ENCODE results near the gene TTYH3.
"Not testable (repeated sequence)": the region's sequence is repeated elsewhere in the genome, so short reads cannot be mapped to it uniquely, and the experiment has no call there.

TTYH3 gene

DNA sequence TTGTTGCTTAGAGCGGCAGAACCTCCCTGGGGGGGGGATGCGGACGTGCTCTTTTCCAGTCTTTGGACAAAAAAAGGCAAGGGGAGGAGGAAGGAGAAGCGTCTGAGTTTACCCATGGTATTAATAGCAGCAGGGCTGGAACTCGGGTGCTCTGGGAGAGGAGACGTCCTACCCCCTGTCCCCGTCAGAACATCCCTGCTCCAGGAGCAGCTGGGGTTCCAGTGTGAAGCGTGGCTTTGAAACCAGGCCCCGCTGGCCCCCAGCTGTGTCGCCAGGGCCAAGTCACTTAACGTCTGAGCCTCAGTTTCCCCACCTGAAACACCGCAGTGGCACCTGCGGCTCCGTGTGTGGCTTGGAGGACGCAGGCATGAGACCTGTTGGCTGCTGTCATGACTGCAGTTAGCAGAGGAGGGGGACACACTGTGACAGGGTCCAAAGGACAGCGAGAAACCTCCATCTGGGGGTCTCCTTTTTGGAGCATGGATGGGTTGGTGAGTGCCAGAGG is 57.6 kb downstream of the TTYH3 start:
- Histone ChIP-seq H3K79me2 (ENCODE audit: insufficient read depth, low read depth) (no peaks in the 10 kb centered on the region), H3K9ac (peak overlapping the region; percentile 11; the same call in 1 of the 2 replicates), H3K4me2 (peak overlapping the region; percentile 69), H4K20me1 (ENCODE audit: insufficient read depth) (no peaks in the 10 kb centered on the region), H3K4me1 (ENCODE audit: low read depth, poor library complexity, severe bottlenecking) (peaks cover 29% of the 10 kb centered on the region), H3K4me3 (IDR thresholded peaks at IDR 0.05; ENCODE audit: insufficient read depth, low read depth, low read length) (no peak overlapping the region), H2AFZ (ENCODE audit: low read depth) (peak overlapping the region; percentile 57), H3K27ac (no peak overlapping the region), H3K27me3 (ENCODE audit: insufficient read depth, low read depth) (peaks cover 21% of the 10 kb centered on the region; the same call in 1 of the 2 replicates), H3K36me3 (ENCODE audit: insufficient read depth) (no peaks in the 10 kb centered on the region)
- TF ChIP-seq, protein P1, sequence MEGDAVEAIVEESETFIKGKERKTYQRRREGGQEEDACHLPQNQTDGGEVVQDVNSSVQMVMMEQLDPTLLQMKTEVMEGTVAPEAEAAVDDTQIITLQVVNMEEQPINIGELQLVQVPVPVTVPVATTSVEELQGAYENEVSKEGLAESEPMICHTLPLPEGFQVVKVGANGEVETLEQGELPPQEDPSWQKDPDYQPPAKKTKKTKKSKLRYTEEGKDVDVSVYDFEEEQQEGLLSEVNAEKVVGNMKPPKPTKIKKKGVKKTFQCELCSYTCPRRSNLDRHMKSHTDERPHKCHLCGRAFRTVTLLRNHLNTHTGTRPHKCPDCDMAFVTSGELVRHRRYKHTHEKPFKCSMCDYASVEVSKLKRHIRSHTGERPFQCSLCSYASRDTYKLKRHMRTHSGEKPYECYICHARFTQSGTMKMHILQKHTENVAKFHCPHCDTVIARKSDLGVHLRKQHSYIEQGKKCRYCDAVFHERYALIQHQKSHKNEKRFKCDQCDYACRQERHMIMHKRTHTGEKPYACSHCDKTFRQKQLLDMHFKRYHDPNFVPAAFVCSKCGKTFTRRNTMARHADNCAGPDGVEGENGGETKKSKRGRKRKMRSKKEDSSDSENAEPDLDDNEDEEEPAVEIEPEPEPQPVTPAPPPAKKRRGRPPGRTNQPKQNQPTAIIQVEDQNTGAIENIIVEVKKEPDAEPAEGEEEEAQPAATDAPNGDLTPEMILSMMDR (conservative IDR thresholded peaks at IDR 0.05; ENCODE audit: low read depth, low read length) = no peak

DNA sequence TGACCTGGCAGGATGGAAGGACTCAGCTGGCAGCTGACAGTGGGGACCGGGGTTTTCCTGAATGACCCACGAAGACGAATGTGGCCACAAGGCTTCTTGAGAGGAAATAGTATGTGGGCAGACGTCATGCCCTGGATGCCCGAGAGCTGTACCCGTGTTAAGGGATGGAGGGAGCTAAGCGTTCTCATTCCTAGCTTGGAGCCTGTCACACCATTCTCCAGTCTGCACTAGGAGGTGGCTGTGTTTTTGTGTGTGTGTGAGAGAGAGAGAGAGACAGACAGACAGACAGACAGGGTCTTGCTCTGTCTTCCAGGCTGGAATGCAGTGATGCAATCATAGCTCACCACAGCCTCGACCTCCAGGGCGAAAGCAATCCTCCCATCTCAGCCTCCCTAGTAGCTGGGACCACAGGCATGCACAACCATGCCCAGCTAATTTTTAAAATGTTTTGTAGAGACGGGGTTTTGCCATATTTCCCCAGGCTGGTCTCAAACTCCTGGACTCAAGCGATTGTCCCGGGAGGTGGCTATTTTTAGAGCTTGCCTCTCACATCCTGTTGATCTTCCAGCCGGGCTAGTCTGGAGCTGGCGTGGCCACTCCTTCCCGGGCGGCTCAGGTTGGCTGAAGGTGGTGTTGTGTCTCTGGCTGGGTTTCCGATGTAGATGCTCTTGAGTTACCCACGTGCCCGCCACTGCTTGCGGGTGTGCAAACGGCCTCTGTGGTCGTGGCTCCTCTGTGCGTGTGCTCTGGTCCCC is 58.3 kb downstream of the TTYH3 start:
- Histone ChIP-seq H2AFZ (ENCODE audit: low read depth) (no peak overlapping the region), H3K4me2 (peak overlapping the region; percentile 69), H3K4me1 (ENCODE audit: low read depth, poor library complexity, severe bottlenecking) (peaks cover 29% of the 10 kb centered on the region), H3K79me2 (ENCODE audit: insufficient read depth, low read depth) (no peaks in the 10 kb centered on the region), H3K4me3 (IDR thresholded peaks at IDR 0.05; ENCODE audit: insufficient read depth, low read depth, low read length) (no peak overlapping the region), H3K9ac (no peak overlapping the region), H3K27me3 (ENCODE audit: insufficient read depth, low read depth) (peaks cover 21% of the 10 kb centered on the region; the same call in 1 of the 2 replicates), H3K36me3 (ENCODE audit: insufficient read depth) (no peaks in the 10 kb centered on the region), H3K27ac (no peak overlapping the region), H4K20me1 (ENCODE audit: insufficient read depth) (no peaks in the 10 kb centered on the region)
- TF ChIP-seq, protein P1 (conservative IDR thresholded peaks at IDR 0.05; ENCODE audit: low read depth, low read length) = no peak

DNA sequence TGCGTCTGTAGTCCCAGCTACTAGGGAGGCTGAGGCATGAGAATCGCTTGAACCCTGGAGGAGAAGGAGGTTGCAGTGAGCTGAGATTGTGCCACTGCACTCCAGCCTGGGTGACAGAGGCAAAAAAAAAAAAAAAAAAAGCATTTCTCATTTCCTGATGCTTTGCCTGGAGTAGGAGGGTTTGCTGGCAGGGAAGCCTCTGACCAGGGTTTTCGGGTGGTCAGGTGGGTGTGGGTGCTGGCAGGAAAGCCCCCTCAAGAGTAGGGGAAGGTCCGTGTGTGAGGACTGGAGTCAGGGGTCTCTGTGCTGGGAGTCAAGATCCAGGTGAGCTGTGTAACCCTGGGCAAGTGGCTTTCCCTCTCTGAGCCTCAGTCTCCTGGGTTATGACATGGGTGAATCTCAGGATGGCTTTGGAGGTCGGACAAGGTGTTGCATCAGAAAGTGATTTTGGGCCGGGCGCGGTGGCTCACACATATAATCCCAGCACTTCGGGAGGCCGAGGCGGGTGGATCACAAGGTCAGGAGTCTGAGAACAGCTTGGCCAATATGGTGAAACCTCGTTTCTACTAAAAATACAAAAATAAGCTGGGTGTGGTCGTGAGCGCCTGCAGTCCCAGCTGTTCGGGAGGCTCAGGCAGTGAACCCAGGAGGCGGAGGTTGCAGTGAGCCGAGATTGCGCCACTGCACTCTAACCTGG is 59.4 kb downstream of the TTYH3 start:
- H4K20me1 ChIP-seq (ENCODE audit: insufficient read depth) = no peaks in the 10 kb centered on the region
- H3K9ac ChIP-seq = no peak overlapping the region
- peaks cover 21% of the 10 kb centered on the region; the same call in 1 of the 2 replicates for H3K27me3 ChIP-seq (ENCODE audit: insufficient read depth, low read depth)
- peaks cover 29% of the 10 kb centered on the region for H3K4me1 ChIP-seq (ENCODE audit: low read depth, poor library complexity, severe bottlenecking)
- no peak overlapping the region for H3K4me3 ChIP-seq (IDR thresholded peaks at IDR 0.05; ENCODE audit: insufficient read depth, low read depth, low read length)
- no peak overlapping the region for H3K4me2 ChIP-seq
- no peak overlapping the region for H2AFZ ChIP-seq (ENCODE audit: low read depth)
- TF ChIP-seq, protein P1 (conservative IDR thresholded peaks at IDR 0.05; ENCODE audit: low read depth, low read length) = no peak
- H3K36me3 ChIP-seq (ENCODE audit: insufficient read depth) = no peaks in the 10 kb centered on the region
- no peaks in the 10 kb centered on the region for H3K79me2 ChIP-seq (ENCODE audit: insufficient read depth, low read depth)
- no peak overlapping the region for H3K27ac ChIP-seq

DNA sequence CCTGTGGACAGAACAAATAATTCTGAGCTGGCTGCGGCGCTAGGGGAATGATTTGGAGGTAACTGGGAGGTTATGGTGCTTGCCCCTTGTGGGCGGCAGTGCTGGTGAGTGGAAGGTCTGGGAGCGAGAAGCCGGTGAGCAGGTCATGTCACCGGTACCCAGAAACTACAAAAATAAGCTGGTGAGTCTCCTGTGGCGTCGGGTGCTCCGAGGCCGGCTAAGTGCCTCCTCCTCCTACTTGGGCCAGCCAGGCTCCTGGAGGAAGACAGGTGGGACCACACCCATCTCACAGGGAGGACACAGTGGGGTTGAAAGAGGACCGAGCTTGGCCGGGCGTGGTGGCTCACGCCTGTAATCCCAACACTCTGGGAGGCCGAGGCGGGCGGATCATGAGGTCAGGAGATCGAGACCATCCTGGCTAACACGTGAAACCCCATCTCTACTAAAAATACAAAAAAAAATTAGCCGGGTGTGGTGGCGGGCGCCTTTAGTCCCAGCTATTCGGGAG is 60.2 kb downstream of the TTYH3 start:
- H3K27ac ChIP-seq; H3K36me3 ChIP-seq (ENCODE audit: insufficient read depth); H2AFZ ChIP-seq (ENCODE audit: low read depth); H3K4me3 ChIP-seq (IDR thresholded peaks at IDR 0.05; ENCODE audit: insufficient read depth, low read depth, low read length); H3K79me2 ChIP-seq (ENCODE audit: insufficient read depth, low read depth); H3K4me2 ChIP-seq; H3K9ac ChIP-seq; H4K20me1 ChIP-seq (ENCODE audit: insufficient read depth): not testable (repeated sequence)
- H3K27me3 ChIP-seq (ENCODE audit: insufficient read depth, low read depth) = peaks cover 14% of the 10 kb centered on the region; the same call in 1 of the 2 replicates
- H3K4me1 ChIP-seq (ENCODE audit: low read depth, poor library complexity, severe bottlenecking) = peaks cover 29% of the 10 kb centered on the region
